Right ventricle myocardium inferior (tissue), 1 donor: ENCODE data around the gene STRADB. TPM values are rescaled to one million over a fixed set of nuclear protein-coding genes. Genes with fewer than 3 reads are reported as not detected.
A peak's percentile ranks its signal among the peaks of the same experiment; 100 is the strongest.
"Not testable (repeated sequence)": the region's sequence is repeated elsewhere in the genome, so short reads cannot be mapped to it uniquely, and the experiment has no call there.

Experiments used
- ATAC-seq: fragments of 200-7000 bp; cut with Tn5 transposase; one replicate; pipeline ENCODE4 v1.9.1; 2020; ENCODE audit warnings: mild to moderate bottlenecking, moderate library complexity
- DNase-seq: peaks from one replicate; pipeline ENCODE4 v3.0.0; 2021; ENCODE audit errors: missing footprints
- intact Hi-C: fragments of 100-400 bp; cut with DNase I; formaldehyde crosslinking; loops from one replicate; pipeline ENCODE4 v1.11.0; 2022
- total RNA-seq: library from RNA; stranded (reverse); fragmentation: NEBNext Ultra II Directional; extraction: Animal tissue kit (Norgen Biotek cat#: 25700); gene quantifications from one replicate; pipeline ENCODE4 v1.2.1, GENCODE V29; 2021
- donor health status: DM: no; HTN: yes; CAD: no; lungs with severe emphysema.

Gene STRADB
- total RNA-seq, 1 donor from 2014 or later, result 79.1 TPM

DNA sequence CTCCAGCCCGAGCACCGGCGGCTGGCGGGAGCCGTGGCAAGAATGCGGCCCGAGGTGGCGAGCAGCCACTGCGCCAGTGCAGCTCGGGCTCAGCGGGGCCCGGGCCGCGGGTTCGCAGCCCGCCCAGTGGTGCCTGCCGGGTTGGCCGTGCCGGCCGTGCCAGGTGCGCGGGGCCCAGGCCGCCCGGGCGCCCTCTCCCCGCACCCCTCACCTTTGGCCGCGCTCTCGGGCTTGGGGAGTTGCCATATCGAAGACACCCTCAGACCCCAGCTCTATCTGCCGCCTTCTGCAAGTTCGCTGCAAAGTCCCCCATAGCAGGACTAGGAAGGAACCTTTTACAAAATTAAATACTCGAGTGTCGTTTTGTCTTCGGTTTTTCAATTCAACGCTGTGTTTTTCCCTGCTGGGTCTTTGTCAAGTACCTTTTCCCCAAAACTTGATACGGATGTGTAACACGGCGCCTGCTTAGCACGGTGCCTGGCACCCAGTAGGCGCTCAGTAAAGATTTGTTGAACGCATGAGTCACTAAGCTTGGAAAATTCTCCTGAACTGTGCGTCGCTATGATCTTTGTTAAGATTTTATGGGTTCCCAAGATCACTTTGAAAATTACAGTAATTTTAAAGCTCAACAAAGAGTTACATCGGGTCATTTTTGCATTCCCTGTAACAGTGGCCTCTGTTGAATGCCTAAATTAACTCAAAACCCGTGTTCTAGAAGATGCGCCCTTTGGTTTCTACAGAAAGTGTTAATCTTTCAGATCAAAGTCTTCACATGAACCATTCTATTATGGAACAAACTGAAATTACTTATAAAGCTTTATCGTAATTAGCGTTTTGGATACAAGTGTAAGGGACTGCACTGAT is 750 bp downstream of the STRADB start:
- intact Hi-C loops, result loop anchor here (10.0 kb wide), 2 partner anchors 193 to 217 kb away; partner anchors contain the start of gene TMEM237
- DNase-seq (no peak), ATAC-seq (peak; percentile 39)

DNA sequence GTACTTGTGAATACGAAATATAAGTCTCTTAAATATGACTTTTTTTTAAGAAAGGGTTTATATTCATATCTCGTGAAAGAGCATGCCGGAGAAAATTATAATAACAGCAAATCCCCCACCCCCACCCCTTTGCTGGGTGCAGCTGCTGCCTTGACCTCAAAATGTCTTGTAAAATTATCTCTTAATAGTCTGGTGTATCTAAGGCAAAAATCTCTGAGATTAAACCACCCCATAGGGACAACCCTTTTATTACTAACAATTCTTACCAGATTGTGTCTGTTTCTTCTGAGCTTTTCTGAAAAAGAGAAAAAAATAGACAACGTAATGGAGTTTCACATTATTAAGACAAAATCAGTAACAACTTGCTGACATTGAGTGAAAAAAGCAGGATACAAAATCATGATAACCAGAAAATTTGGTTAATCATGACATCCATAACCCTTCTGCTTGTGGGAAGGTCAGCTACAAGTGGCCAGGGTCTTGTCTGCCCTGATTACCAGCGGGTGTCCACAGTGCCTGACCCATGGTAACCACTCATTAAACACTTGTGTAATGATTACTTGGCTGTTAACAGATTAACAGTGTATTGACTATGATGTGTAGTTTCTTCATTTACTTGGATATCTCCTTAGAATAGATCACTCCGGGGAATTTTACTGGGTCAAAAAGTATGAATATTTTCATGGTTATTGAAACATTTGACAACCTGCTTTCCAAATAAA is 1.5 kb downstream of the STRADB start:
- intact Hi-C loops, result loop anchor here (10.0 kb wide), 2 partner anchors 192 to 218 kb away; partner anchors contain the start of gene TMEM237
- ATAC-seq, result no peak
- DNase-seq, result no peak

DNA sequence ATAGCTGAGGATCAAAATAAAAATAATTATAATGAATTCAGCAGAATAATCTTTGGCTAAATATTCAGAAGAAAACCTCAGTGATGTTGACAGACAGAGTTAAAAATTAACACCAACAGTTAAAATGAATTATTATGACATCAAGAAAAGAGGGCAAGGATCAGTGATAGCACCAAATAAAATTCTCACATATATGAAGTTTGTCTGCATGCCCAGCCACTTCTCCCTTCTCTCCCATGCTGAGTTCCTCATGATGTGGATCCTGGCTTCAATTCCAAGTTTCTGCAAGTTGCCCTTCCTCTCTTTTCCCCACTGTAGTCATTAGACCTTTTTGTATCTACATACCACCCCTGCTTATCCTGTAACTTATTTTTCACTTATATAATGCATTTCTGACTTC is 6.8 kb downstream of the STRADB start:
- ATAC-seq, result no peak

DNA sequence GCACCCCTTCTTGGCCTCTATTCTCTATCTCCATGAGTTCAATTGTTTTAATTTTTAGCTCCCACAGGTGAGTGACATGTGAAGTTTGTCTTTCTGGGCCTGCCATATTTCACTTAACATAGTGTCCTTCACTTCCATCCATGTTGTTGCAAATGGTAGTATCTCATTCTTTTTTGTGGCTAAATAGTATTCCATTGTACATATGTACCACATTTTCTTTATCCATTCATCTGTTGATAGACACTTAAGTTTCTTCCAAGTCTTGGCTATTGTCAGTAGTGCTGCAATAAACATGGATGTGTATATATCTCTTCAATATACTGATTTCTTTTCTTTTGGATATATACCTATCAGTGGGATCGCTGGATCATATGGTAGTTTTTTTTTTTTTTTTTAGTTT is 9.0 kb downstream of the STRADB start:
- ATAC-seq, result no peak
- intact Hi-C loops, result no loop called here

More for the DNA sequence above, 6.8 kb downstream of the STRADB start:
- intact Hi-C loops, result loop anchor here (10.0 kb wide), 2 partner anchors 186 to 224 kb away; partner anchors contain the start of gene TMEM237
- DNase-seq, result no peak

DNA sequence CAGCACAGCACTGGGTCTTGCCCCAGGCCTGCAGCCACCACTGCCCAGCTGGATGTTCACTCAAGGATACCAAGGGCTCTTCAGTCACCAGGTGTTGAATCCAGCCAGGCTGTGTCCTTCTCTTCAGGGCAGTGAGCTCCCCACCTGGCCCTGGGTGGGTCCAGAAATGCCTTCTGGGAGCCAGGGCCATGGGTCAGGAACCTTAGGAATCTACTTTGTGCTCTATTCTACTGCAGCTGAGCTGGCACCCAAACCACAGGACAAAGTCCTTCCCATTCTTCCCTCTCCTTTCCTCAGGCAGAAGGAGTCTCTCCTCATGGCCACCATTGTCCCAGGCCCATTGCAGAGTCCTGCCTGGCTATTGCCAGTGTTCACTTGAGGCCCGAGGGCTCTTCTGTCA is 13.0 kb downstream of the STRADB start:
- intact Hi-C loops, result no loop called here
- no peak for ATAC-seq
- no peak for DNase-seq

More for the DNA sequence above, 9.0 kb downstream of the STRADB start:
- DNase-seq, result no peak

DNA sequence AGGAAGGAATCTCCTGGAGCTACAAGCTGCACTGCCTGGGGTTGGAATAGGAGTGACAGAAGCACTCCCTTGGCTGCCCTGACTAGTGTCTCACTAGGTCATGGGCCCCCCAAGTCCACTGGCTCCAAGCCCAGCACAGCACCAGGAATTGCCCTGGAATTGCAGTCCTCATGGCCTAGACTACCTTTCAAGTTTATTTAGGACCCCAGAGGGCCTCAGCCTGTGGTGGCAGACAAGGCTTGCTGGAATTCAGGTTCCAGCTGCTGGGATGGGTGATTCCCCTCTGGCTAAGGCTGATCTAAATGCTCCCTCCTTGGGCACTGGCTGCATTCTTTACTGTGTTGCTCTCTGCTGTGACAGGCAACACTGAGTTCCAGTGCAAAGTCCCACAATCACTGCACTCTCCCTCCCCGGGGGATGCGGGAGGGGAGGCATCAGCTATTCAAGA is 14.0 kb downstream of the STRADB start:
- DNase-seq (no peak), ATAC-seq (peak; percentile 82)
- intact Hi-C loops, result no loop called here

DNA sequence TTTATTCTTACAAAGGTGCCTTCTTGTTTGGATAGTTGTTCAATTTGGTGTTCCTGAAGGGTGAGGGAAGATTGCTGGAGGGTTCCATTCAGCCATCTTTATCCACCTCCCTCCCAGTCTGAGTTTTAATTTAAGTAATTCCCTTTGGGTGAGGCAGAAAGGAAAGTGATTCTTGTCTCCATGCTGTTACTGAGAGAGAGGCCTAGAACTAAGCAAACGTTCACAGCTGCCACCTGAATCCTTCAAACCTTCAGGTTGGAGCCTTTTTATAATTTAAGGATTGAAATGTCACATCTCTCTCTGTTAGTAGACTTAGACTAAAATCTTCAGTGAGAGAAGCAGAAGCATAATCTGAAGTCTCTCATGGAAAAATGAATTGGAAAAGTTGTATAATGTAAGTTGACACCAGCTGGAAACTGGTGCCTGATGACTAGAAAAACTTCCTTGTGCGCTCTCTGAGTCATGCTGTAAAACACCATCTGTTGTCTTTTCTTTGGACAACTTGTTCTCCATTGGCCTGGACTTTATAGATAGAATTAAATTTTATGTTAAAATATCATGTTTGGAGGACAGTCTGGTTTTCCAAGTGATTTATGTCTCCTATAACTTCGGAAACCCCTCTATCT is 14.6 kb downstream of the STRADB start:
- intact Hi-C loops, result no loop called here
- ATAC-seq (peak; percentile 75), DNase-seq (no peak)

DNA sequence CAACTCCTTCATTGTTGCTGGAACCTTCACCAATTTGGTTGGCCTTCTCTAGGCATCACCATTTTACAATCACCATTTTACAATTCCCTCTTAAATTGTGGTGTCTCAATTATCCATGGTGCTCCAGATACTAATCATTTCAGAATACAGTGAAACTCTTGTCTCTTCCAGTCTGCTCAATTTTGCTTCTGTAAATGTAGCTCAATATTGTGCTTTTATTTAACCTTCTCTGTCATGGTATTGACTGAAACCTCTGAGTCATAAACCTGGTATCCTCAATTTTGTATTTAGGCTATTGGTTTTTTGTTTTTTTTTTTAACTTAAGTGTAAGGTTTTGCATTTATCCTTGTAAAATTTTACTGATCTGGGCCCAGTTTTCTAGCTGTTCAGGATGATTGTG is 16.1 kb downstream of the STRADB start:
- DNase-seq, result no peak
- ATAC-seq, result no peak
- intact Hi-C loops, result no loop called here

DNA sequence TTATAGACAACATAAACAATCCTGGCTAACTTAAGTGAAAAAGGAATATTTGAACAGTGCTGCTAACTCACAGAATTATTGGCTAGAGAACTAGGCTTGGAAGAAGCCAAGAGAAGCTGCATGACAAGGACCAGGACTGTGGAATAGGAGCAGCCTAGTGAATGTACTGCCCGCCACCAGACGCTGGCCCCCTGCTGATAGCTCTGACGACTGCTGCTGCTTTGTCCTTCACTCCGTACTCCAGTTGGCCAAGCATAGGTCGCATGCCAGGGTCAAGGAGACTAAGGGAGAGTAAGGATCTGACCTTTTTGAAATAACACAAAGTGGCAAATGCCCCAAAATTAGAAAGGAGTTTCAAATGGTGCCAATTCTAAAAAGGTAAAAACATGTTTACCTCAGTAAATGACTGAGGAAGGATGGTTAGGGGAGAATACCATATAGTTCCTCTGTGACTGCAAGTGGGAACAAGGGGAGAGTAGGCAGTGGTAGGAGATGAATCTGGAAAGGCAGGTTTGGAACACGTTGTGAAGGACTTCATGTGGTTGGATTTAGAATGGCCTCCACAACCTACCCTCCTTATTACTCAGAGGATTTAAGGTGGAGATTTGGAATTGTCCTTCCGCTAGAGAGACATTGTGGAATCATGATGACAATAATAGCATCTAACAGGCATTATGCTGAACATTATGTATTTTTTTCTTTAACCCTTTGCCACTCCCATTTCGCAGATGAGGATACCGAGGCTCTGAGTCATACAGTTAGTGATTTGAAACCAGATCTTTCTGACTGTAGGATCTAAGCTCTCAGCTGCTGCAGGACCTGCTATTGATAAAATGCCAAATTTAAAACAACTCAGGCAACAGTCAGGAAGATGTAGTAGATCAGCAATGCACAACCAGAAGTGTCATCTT is 19.5 kb downstream of the STRADB start:
- ATAC-seq, result peak; percentile 80
- intact Hi-C loops, result no loop called here
- DNase-seq, result peak; percentile 57

DNA sequence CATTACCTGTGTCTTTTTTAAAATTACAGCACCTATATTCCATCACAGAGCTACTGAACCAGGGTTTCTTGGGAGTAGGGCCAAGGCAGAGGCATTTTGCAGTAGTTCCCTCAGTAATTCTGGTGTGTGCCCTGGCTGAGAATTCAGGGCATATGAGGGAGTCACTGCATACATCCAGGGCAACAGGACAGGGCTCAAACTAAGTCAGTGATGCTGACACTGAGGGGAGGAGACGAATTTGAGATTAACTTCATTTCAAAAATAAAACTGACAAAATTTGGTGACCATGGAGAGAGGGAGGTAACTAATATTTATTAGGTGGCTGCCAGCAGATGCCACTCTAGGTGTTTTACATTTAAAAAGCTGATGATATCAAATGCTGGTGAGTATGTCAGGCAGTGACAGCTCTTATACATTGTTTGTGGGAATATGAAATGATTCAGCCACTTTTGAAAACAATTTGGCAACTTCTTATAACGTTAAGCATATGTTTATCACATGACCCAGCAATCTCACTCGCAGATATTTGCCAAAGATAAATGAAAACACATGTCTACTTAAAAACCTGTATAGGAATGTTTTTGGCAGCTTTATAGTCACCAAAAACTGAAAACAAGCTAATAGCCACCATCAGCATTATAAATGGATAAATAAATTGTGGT is 20.3 kb downstream of the STRADB start:
- DNase-seq, result no peak
- intact Hi-C loops, result no loop called here

DNA sequence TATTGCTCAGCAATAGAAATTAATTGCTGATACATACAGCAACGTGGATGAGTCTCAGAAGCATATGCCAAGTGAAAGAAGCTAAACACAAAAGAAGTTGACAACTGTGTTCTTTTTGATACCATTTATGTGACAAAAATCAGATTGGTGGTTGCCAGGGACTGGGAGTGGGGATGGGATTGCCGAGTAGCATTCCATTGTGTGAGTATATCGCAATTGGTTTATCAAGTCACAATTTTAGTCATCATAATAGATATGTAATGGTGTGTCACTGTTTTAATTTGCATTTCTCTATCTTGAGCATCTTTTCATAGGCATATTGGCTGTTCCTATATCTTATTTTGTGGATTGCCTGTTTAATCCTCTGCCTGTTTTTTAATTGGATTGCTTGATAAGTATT is 20.9 kb downstream of the STRADB start:
- intact Hi-C loops, result no loop called here

More for the DNA sequence above, 20.3 kb downstream of the STRADB start:
- no peak for ATAC-seq

DNA sequence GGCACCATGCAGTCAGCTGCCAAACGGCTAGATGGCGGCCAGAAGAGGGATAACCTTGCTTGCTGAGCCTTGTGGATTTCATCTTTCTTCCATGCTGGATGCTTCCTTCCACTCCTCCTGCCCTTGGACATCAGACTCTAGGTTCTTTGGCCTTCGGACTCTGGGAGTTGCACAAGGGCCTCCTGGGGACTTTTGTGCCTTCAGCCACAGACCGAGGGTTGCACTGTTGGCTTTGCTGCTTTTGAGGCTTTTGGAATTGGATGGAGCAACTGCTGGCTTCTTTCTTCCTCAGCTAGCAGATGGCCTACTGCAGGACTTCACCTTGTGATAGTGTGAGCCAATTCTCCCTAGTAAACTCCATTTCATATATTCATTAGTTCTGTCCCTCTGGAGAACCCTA is 31.0 kb downstream of the STRADB start:
- intact Hi-C loops, result no loop called here
- no peak for DNase-seq

More for the DNA sequence above, 20.9 kb downstream of the STRADB start:
- DNase-seq, result no peak
- no peak for ATAC-seq

DNA sequence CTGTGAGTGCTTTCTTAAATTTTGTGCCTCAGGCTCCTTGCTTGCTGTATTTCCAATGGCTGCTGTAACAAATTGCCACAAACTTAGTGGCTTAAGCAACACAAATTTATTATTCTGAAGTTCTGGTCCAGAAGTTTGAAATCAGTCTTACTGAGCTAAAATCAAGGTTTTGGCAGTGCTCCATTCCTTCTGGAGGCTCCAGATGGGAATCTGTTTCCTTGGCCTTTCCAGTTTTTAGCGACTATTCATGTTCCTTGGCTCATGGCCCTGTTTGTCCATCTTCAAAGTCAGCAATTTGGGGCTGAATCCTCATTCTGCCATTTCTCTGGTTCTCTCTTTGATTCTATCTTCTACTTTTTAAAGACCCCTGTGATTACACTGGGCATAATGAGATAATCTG is 31.8 kb downstream of the STRADB start:
- intact Hi-C loops, result no loop called here
- ATAC-seq (peak; percentile 40), DNase-seq (no peak)

More for the DNA sequence above, 31.0 kb downstream of the STRADB start:
- peak; percentile 52 for ATAC-seq

DNA sequence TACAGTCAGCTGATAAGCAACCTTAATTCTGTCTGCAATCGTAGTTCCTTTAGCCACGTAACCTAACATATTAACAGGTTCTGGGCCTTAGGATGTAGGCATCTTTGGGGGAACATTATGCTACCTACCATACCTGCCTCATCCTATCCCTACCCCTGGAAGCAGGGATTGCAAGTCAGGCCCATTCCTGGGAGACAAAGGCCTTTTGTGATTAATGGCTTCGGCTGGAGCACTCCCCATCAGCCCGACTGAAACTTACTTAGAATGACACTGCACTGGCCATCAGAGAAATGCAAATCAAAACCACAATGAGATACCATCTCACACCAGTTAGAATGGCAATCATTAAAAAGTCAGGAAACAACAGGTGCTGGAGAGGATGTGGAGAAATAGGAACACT is 32.2 kb downstream of the STRADB start:
- intact Hi-C loops, DNase-seq, ATAC-seq: not testable (repeated sequence)

DNA sequence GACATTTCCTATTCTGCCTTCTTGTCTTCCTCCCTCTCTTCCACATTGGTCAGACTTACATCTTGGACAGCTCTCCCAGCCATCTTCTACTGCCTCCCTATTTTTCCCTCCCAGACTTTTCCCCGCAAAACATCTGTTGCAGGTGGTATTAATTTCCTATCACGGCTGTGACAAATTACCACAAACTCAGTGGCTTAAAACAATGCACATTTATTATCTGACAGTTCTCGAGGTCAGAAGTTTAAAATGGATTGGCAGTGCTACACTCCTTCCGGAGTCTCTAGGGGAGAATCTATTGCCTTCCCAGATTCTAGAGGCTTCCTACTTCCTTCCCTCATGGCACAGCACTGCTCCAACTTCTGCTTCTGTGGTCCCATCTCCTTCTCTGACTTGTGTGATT is 33.3 kb downstream of the STRADB start:
- DNase-seq, result no peak
- intact Hi-C loops, result no loop called here
- ATAC-seq, result no peak

DNA sequence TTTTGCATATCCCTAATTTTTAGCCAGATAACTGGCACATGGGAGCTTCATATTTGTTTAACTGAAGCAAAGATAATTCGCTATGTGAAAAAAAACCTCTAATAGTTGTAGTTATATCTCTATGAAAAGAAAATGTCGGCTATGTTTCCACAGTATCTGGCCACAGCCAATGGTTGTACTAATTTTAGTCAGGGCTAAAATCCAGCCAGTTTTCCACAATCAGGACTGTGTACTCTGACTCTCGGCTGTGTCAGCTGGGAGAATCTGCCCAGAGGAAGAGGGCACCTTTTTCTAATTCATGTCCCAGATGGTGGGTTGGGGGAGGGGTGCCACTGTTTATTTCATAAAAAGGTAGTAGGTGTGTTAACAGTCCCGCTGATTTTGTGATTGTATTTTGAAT is 38.8 kb downstream of the STRADB start:
- ATAC-seq, result no peak
- intact Hi-C loops, result no loop called here
- no peak for DNase-seq

DNA sequence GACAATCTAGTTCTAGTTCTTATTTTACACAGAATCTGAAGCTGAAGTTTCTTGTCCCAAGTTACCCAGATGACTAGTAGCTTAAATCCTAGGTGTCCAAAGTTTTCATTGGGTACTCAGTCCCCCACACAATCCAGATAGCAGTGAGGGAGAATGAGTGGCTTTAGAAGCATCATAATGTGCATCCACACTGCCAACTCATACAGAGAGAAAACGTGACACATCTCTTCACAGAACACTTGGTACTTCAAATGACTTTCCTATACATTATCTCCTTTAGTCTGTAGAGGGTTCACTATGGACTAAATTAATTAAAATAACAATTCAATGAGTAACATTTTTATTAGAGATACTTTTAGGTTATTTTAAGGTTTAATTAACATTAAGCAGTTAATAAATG is 45.2 kb downstream of the STRADB start:
- intact Hi-C loops, result no loop called here
- DNase-seq, result no peak
- no peak for ATAC-seq

DNA sequence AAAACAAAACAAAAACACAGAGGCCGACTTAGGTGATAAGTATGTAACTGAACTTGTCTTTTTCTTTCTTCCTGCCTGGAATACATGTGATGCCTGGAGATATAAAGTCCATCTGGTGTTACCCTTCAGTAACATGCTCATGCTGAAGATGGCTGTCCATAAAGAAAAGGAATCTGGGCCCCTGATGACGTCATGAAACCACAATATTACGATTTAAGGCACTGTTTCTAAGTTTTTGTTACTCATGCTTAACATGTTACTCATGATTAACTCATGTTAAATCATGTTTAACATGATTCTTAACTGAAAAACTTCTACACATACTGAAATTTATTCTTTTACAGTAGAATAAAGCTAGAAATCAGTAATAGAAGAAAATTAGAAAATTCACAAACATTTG is 49.0 kb downstream of the STRADB start:
- intact Hi-C loops, result no loop called here
- ATAC-seq (no peak), DNase-seq (no peak)
